NCI-H146 (cell line): Measurements from ENCODE around the gene GIGYF2.
A peak's percentile ranks its signal among the peaks of the same experiment; 100 is the strongest.
"Not testable (repeated sequence)": the region's sequence is repeated elsewhere in the genome, so short reads cannot be mapped to it uniquely, and the experiment has no call there.

Experiments used
- DNase-seq: peaks from one replicate; lab custom pipeline; 2025; lab: John Stamatoyannopoulos, UW

Gene GIGYF2

DNA sequence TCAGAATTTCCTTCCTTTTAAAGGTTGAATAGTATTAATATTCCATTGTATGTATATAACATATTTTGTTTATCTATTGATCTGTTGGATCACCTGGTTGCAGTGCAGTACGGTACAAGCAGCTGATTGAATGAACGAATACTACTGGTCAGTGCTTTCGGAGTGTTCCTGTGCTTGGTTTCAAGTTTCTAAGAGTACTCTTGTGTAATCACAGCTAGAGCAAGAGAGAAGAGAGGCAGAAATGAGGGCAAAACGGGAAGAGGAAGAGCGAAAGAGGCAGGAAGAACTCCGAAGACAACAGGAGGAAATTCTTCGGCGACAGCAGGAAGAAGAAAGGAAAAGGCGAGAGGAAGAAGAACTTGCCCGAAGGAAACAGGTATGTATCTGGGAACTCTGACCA lies 119.5 kb downstream of the GIGYF2 start:
- no peak for DNase-seq

DNA sequence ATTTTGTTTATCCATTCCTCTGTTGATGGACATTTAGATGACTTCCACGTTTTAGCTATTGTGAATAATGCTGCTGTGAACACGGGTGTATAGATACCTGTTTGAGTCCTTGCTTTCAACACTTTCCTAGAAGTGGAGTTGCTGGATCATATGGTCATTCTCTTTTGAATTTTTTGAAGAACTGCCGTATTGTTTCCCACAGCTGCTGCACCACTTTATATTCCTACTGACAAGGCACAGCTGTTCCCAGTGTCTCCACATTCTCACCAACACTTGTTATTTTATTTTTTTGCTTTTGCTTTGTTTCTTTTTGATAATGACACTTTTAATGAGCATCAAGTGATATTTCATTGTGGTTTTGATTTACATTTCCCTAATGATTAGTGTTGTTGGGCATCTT lies 120.6 kb downstream of the GIGYF2 start:
- DNase-seq, result no peak

DNA sequence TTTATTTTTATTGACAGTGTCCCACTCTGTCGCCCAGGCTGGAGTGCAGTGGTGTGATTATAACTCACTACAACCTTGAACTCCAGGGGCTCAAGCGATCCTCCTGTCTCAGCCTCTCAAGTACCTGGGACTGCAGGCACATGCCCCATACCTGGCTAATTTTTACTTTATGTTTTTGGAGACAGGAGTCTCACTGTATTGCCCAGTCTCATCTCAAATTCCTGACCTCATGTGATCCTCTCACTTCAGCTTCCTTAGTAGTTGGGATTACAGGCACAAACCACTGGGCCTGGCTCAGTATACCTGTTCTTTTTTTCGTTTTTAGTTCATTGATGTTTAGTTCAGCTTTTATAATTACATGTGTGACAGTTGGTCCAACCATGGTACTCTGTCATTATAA lies 132.9 kb downstream of the GIGYF2 start:
- no peak for DNase-seq

DNA sequence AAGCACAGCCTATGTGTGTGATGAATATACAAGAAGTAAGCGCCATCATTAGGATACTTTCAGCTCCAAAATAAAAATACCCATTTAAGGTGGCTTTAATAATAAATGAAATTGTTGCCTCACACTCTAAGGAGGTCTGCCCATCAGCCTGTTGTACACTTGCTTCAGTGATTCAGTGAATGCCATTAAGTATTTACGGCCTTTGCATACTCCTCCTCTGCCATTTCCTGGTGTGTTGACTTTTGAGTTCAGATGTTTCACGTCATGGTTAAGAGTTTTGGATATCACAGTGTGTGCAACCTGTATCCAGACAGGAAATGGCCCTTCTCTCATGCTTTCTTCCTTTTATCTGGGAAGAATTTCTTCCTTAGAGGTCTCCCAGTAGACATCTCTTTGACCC lies 134.4 kb downstream of the GIGYF2 start:
- DNase-seq, result no peak

DNA sequence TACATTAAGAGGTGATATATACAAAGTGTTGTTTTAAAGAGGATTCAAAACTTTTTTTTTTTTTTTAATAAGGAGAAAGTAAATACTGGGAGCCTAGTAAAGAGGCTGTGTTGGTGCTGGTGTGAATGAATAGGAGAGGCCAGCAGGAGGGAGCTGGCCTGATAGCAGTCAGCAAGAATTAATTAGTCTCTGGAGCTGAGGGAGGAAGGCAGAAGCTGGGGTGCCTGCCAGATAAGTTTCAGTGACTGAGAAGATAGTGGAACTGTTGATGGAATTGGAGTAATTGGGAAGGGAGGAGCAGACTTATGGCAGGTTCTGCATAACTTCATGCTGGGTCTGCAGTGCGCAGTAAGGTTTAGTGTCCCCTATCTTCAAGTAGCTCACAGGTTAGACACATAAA lies 136.7 kb downstream of the GIGYF2 start:
- DNase-seq, result no peak

DNA sequence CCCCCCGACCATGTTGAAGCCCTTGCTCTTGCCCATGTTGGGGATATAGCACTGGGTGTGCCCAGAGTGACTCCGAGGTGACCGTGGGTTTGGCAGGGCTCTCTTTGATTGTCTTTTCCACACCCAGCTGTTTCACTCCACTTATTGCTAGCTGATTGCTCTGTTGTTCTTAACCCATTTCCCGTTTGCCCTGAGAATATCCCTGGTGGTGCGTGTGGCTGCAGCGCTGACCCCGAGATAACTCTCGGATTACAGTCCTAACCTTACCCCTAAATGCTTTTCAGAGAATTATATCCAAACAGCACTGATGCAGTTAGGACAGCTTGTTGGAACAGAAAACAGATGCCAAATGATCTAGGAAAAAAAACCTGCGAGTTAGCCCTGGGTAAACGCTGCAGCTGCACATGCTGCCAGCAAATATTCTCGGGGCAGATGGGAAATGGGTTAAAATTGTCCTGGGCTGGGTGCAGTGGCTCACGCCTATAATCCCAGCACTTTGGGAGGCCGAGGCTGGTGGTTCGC lies 138.6 kb downstream of the GIGYF2 start:
- DNase-seq, result no peak

DNA sequence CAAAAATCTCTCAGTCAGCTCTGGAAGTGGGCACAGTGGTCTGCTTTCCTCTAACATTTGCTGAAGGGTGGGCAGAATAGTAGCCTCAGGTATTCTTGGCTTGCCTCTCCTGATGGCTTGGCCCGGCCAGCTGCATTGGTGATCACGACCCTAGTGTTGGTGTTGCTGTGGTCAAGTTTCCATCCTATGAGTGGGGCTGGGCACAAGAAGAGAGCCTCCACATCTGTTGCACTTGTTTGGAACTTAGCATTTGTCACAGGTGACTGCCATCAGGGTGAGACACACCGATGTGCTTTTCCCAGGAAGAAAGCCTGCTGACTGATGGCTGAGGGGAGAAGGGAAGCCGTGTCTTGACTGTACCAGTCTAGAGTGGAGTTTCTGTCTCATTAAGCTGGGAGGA lies 139.8 kb downstream of the GIGYF2 start:
- no peak for DNase-seq

DNA sequence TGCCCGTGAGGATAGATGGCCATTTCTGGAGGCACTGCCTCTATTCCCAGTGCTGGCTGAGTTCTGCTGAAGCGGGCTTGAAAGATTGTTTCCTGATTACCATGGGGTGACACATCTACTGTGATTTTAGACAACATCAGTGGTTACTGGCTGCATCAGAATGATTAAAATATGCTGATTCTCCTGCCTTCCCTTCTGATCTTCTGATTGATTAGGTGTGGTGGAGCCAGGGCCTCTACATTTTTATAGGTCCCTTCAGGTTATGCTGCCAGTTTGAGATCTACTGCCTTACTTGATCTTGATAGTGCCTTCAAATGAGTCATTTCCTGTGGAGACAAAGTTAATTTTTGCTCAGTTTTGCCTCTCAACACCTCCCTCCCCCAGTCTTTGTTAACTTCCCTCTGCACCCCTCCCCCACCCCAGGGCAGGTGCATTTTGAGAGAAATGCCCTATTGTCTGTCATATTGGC lies 141.3 kb downstream of the GIGYF2 start:
- DNase-seq, result peak; percentile 3

DNA sequence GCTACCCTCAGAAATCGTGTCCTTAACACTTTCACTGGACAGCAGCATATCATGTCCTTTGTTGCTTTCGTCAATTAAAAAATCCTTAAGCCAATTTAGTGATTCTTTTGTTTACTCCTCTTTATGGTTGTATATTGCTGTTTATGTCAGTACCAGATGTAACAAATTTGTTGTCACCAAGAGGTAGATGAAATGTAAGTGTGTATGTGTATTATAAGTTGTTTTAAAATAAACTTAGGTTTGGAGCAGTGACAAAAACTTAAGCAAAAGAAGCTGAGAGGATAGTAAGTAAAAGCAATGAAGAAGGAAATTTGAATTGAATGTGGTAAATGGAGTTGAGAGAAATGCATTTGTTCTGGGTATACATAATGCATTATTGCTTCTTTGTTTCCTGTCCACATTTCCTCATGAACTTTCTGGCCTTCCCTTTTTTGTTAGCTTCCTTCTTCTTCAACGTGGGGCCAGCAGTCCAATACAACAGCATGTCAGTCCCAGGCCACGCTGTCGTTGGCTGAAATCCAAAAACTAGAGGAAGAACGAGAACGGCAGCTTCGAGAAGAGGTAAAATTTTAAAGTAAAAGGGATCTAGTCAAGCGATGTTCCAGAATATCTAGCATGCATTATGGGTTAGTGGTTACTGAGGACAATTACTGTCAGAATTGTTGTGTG lies 142.4 kb downstream of the GIGYF2 start:
- DNase-seq, result no peak

DNA sequence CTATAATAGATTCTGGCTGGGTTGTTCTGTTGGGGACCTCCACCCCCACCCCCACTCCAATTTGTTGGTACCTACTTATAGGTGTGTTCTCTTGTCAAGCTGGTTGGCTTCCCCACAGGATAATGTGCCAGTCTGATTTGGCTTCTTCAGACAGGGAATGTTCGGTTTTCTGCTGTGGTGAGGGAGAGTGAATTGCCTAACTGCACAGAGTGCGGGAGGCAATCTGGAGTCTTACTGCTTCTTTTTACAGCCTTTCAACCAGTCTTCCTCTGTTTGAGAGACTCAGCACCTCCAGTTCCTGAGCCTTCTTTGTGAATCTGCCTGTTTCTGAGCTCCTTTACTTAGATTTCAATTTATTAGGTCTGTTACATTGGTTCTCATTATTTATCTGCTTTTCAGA lies 145.6 kb downstream of the GIGYF2 start:
- no peak for DNase-seq

DNA sequence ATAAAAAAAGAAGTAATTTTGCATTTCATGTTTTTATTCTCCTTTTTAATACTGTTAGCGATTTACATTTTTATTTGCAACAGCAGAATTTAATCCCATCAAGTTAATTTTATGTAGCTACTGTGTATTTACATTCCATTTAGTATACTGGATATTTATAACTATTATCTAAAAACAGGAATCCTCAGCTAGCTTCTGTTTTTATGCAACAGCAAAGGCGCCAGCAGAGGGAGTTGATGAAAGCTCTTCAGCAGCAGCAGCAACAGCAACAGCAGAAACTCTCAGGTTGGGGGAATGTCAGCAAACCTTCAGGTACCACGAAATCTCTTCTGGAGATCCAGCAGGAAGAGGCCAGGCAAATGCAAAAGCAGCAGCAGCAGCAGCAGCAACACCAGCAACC lies 146.7 kb downstream of the GIGYF2 start:
- DNase-seq, result no peak

DNA sequence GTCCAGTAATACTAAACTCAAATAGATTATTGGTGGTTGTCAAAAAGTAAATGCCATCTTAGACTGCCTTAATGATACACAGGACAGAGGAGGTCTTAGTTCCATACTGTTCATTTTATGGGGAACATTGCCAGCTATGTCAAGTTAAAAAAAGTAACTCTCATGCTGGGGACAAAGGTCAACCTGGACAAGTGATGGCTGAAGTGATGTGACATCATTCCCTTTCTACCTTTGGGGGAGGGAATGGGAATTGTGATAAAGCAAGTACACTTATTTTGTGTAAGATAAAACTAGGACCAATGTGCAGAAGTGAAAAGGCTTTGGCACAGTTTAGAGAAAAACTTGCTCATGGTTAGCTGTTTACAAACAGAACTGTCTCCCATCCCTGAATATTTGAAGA lies 148.9 kb downstream of the GIGYF2 start:
- DNase-seq, result no peak

DNA sequence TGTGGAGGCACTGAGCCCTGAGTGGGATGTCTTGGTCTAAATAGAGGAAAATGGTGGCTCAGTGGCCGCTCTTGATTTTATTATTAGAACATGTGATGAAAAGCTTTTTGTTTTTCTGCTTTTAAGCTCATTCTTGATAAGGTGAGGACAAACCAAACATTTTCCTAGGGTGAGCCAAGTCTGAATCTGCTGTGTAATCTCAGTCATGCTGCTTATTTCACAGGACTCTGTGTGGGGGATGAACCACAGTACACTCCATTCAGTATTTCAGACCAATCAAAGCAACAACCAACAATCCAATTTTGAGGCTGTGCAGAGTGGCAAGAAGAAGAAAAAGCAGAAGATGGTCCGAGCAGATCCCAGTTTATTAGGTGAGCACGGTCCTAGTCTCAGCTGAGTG lies 152.9 kb downstream of the GIGYF2 start:
- no peak for DNase-seq

DNA sequence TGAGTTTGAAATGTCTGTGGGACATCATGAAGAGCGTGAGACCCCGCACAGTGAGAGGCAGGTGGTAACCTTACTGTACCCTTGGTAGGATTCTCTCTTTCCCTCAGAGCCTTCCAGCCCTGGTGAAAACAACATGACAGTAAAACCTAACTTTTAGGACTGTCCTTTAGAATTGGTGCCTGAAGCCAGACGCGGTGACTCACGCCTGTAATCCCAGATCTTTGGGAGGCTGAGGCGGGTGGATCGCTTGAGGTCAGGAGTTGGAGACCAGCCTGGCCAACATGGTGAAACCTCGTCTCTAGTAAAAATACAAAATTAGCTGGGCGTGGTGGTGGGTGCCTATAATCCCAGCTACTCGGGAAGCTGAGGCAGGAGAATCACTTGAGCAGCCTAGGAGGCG lies 154.9 kb downstream of the GIGYF2 start:
- DNase-seq, result not testable (repeated sequence)

DNA sequence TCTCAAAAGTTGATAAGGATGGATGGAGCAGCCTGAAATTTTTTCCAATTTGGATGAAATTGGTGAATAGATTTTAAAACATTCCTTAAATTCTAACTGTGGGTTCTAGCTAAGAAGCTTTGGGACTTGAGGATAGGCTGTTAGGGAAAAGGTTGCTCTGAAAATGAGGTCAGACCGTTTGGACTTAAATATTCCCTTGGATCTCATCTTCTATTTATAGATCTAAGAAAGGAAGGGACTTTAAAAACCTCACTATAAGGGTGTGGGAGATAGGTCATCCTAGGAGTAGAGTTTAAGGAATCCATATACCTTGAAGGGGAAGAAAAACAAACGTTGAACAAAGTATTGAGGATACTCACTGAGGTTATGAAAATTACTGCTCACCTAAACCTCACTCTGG lies 155.5 kb downstream of the GIGYF2 start:
- no peak for DNase-seq

DNA sequence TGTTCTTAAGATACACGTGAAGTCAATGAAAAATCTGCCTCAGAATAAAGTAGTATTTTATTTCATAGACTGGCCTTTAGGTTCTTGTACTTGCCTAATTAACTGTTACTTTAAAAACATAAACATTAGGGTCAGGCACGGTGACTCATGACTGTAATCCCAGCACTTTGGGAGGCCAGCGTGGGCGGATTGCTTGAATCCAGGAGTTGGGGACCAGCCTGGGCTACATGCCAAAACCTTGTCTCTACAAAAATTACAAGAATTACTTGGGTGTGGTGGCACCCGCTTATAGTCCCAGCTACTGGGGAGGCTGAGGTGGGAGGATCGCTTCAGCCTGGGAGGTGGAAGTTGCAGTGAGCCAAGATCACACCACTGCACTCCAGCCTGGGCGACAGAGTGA lies 157.0 kb downstream of the GIGYF2 start:
- no peak for DNase-seq

DNA sequence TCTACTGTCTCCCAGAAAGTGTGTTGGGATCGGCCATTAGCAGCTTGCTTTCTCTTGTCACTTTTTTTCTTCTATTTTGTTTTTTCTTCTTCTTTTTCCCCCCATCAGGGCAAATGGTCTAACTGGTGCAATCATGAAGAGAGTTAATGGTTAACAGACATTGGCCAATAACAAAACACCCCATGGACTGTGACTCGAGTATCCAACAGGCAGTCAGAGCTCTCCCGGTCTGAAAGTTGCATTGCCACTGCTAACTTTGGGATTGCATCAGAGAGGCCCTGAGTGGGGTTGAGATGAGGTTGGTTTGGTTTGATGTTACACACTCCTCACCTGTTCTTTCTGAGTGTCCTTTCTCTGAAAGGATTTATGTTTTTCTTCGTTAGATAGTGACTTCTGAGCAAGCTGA lies 160.0 kb downstream of the GIGYF2 start:
- no peak for DNase-seq

DNA sequence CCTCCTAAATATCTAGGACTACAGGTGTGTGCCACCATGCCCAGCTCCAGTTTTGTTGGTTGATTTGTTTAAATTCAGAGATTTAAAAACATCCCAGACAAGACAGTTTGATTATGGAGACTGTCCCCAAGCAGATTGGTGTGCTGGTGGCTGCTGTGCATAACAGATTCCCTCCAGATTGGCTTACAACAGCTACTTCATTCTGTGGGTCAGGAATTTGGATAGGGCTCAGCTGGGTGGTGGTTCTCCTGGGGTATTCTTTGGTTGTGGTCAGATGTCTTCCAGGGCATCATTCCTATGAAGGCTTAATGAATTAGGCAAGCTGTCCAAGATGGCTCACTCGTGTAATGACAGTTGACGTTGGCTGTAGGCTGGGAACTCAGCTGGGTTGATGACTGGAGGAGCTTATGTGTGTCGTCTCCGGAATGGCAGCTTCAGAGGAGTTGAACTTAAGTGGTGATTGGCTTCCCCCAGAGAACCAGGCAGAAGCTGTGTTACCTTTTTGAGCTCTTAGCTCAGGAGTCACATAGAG lies 162.3 kb downstream of the GIGYF2 start:
- DNase-seq, result no peak

DNA sequence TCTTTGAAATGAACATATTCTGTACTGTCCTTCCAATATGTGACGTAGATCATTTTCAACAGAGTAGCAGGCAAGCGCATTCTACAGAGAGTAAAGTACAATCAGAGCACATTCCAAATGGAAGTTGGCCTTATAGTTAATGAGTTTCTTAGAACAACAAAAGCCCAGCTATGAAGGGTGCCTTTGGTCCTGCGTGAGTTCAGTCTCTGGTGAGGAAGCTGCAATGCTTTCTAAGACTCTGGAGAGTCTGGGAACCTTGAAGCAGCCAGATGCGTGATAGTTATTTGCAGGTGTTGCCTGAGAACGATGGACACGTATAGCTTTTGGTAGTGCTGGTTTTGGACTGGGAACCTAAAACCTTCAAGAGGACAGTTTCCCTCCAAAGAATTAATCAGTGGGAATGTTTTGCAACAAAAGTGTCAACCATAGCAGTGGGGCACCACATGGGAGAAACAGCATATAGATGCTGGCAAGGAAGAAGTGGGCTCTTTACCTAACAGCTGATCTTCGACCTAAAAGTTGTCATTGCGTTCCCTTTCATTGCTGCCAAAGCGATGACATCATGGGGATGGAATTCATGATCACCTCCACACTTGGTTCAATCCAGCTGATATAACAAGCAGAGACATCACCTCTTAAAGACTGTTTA lies 163.6 kb downstream of the GIGYF2 start:
- DNase-seq, result no peak

DNA sequence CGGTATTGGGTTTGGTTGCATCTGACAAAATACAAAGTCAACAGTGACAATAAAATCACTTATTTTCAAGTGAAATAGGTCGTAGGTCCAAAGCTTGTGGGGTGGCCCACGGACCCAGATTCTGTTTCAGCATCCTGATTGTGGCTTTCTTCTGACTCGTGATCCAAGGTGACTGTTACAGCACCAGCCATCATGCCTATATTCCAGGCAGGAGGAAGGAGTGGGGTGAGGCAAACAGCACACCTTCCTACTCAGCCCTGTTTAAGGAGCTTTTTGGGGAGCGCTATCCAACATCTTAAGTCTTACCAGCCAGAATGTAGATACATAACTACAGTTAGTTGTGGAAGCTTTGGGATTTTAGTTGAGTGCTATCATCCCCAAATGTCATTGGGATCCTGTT lies 164.2 kb downstream of the GIGYF2 start:
- no peak for DNase-seq

DNA sequence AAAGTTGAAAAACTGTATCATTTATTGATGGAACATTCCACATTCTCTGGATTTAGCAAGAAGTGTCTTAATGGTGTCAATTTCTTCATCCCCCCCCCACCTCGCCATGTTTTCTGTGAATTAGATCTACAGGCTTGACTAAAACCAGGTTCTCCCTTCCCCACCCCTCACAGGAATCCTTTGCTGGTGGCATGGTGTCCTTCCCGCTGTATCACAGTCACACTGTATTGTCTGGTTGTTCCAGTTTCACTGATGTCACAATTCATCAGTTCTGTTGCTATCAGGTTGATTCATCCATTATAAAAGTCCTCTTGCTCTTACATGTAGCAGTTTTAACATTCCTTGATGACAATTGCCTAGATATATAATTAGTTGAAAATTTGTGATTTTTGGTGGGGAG lies 166.9 kb downstream of the GIGYF2 start:
- no peak for DNase-seq

DNA sequence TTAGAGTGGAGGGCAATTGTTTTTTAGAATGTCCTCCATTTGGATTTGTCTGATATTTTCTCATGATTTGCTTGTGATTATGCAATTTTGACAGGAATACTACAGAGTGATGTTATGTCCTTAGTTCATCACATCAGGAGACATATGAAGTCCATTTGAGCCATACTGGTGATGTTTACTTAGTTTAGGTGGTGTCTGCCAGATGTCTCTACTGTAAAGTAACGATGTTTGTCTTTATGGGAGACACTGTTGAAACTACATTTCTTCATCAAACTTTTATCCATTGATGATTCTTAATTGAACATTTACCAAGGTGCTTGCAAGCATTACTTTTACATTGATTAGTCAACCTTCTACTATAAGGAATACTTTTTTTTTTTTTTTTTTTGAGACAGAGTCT lies 168.0 kb downstream of the GIGYF2 start:
- DNase-seq, result no peak

DNA sequence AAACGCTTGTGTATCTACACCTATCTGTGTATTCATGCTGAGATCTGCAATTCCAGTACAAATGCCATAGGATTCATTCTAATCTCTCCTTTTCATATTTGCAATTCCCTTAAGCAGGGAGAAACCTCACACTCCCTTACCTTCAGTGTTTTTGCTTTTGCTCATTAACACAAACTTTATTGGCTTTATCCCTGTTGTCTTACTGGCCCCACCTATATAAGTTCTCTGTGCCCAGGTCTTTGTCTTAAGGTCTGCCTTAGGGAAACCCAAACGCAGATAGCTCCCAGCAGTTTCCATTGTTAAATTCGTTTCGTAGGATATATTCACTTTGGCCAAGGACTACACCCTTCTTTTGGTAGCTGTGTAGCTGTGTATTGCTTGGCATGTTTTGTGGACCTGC lies 169.0 kb downstream of the GIGYF2 start:
- DNase-seq, result no peak
